ENCODE results near the gene NFIB. TPM values are rescaled to one million over a fixed set of nuclear protein-coding genes. Genes with fewer than 3 reads are reported as not detected.
A peak's percentile ranks its signal among the peaks of the same experiment; 100 is the strongest.

Gene NFIB
- total RNA-seq, 1 experiment from 2014 or later, result 14.3 TPM

- Histone ChIP-seq H2AFZ (ENCODE audit: low read length) (no peak overlapping the region), H2AK5ac (ENCODE audit: insufficient read length, low read length) (no peak overlapping the region), H2BK5ac (ENCODE audit: insufficient read length, low read length) (no peak overlapping the region), H3K56ac (ENCODE audit: insufficient read length, low read depth, low read length) (no peak overlapping the region), H2BK120ac (ENCODE audit: low read depth, low read length, poor library complexity, severe bottlenecking) (no peak overlapping the region), H3K23me2 (ENCODE audit: insufficient read length, low read depth, low read length, poor library complexity, severe bottlenecking) (no peaks in the 10 kb centered on the region), H4K8ac (replicated peaks; ENCODE audit: insufficient read length, low read depth, low read length) (no peak overlapping the region), H4K20me1 (ENCODE audit: control insufficient read depth, insufficient read depth, insufficient read length) (no peaks in the 10 kb centered on the region), H2BK15ac (ENCODE audit: low read depth, low read length) (no peak overlapping the region), H3K79me2 (ENCODE audit: insufficient read depth, low read length) (no peaks in the 10 kb centered on the region), H4K5ac (ENCODE audit: insufficient read length, low read depth, low read length) (no peak overlapping the region), H3K27ac (ENCODE audit: insufficient read length, low read depth, low read length) (no peak overlapping the region), H3T11ph (ENCODE audit: low read length) (no peak overlapping the region), H3K4ac (ENCODE audit: low read depth, low read length) (no peak overlapping the region), H3K4me2 (ENCODE audit: insufficient read depth, insufficient read length, low read length) (no peak overlapping the region), H4K91ac (ENCODE audit: insufficient read length, low read depth, low read length) (no peak overlapping the region), H3K14ac (ENCODE audit: insufficient read depth, low read length) (no peak overlapping the region), H3K9me3 (ENCODE audit: control insufficient read depth, low read depth, low read length) (no peaks in the 10 kb centered on the region), H3K18ac (ENCODE audit: insufficient read length, low read depth, low read length) (no peak overlapping the region), H3K27me3 (ENCODE audit: insufficient read depth, low read length) (no peaks in the 10 kb centered on the region), H2BK20ac (ENCODE audit: low read depth, low read length, poor library complexity, severe bottlenecking) (no peak overlapping the region), H3K4me1 (ENCODE audit: insufficient read depth, low read length) (no peaks in the 10 kb centered on the region), H3K79me1 (ENCODE audit: insufficient read depth, low read depth, low read length, poor library complexity, severe bottlenecking) (no peaks in the 10 kb centered on the region), H3K9ac (ENCODE audit: extremely low read depth, insufficient read length, low read length) (no peak overlapping the region), H3K23ac (ENCODE audit: insufficient read length, low read depth, low read length) (no peak overlapping the region), H2BK12ac (ENCODE audit: insufficient read length, low read depth, low read length) (no peak overlapping the region)
- no peak for TF ChIP-seq CTCF (conservative IDR thresholded peaks at IDR 0.05)
- peaks cover 21 to 23% of the 10 kb centered on the region in 2 experiments for H3K4me1 Mint-ChIP-seq
- no CpG with 5 or more reads among the region's 4 CpGs for WGBS (ENCODE audit: extremely low coverage, insufficient read length, low lambda C conversion rate)
- DNase-seq, result no peak
- no peaks in the 10 kb centered on the region; a peak in 1 of 7 replicates for H3K36me3 Mint-ChIP-seq (ENCODE audit: insufficient read depth in 1 of 3, low read depth in 3 of 3)
- no peak overlapping the region for H3K4me3 Mint-ChIP-seq
- no peaks in the 10 kb centered on the region for H3K9me3 Mint-ChIP-seq
- no peaks in the 10 kb centered on the region for H3K27me3 Mint-ChIP-seq (ENCODE audit: low read depth)
- H3K27ac Mint-ChIP-seq, result peak overlapping the region in 1 of 3 experiments; percentile 50; a peak in 1 of 7 replicates
Measured at GRCh38 chr9:14189146-14189545, 124.8 kb downstream of the NFIB start.

All from H9 (cell line).